NCI-H128 (cell line): Measurements from ENCODE around the gene URM1.
A peak's percentile ranks its signal among the peaks of the same experiment; 100 is the strongest.

ENCODE experiments used
- DNase-seq: peaks from one replicate; lab custom pipeline; 2025; ENCODE audit not compliant: unreplicated experiment; lab: John Stamatoyannopoulos, UW

The URM1 gene

DNA sequence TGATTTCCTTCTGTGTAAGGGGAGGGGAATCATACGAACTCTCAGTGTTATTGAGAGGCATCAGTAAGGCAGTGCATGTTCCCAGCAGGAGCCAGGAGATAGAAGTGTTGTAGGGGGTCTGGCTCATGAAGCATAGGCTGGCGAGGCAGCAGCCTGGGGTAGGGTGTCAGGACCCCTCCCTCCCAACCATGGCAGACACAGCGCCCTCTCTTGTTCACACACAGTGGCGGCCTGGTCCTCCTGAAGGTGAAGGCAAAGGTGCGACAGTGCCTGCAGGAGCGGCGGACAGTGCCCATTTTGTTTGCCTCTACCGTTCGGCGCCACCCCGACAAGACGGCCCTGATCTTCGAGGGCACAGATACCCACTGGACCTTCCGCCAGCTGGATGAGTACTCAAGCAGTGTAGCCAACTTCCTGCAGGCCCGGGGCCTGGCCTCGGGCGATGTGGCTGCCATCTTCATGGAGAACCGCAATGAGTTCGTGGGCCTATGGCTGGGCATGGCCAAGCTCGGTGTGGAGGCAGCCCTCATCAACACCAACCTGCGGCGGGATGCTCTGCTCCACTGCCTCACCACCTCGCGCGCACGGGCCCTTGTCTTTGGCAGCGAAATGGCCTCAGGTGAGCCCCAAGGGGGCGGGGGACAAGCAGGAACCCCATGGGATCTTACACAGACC is 26.1 kb upstream of the URM1 start:
- DNase-seq = no peak

DNA sequence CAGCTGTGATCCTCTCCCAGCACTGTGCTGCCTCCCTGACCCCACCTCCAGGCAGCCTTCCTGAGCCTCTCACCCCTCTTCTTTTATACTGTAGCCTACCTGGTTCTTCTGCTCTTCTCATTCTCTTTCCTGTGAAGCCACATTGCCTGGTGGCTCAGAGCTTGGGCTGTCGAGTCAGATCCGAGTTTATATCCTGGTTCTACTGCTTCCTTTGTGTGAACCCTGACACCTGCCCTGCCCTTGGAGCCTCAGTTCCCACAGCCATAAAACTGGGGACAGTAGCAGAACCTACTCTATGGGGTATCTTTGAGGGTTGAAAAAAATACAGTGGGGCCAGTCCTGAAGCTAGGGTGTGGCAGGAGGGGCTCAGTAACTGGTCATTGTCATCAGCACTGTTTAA is 22.0 kb upstream of the URM1 start:
- no peak for DNase-seq

DNA sequence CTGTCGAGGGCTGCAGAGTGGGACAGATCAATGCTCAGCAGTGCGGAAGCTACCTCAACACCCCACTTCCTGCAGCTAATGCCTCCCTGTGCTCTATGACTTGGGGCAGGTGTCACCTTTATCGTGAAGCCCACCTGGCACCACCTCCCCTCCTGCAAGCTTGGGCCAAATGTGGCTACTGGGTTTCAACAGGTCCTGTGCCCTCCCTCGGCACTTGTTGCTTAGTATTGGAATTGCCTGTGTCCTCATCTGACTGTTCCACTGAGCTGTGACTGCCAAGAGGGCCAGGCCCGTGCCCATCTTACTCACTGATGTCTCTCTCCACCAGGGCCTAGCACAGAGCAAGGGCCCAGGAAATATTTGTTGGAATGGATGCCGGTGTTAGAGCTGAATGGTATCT is 21.4 kb upstream of the URM1 start:
- no peak for DNase-seq

DNA sequence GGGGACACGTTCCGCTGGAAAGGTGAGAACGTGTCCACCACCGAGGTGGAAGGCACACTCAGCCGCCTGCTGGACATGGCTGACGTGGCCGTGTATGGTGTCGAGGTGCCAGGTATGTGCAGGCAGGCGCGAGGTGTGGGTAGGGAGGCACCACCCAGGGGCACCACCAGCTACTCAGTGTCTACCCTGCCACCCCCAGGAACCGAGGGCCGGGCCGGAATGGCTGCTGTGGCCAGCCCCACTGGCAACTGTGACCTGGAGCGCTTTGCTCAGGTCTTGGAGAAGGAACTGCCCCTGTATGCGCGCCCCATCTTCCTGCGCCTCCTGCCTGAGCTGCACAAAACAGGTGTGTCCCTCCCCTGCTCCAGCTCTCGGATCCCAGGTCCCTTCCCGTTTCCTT is 15.7 kb upstream of the URM1 start:
- DNase-seq = no peak

DNA sequence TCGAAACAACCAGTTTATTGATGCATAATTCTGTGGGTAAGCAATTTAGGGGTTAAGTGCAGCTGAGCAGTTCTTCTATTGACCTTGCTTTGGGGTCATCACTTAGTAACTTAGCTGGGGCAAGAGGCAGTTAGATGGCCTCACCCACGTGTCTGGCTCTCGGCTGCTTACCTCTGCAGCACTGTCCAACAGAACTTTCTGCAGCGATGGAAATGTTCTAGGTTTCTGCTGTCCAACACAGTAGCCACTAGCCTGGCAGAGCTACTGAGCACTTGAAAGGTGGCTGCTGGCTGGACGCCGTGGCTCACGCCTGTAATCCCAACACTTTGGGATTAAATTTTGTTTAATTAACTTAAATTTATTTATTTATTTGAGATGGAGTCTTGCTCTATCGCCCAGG is 13.1 kb upstream of the URM1 start:
- no peak for DNase-seq

DNA sequence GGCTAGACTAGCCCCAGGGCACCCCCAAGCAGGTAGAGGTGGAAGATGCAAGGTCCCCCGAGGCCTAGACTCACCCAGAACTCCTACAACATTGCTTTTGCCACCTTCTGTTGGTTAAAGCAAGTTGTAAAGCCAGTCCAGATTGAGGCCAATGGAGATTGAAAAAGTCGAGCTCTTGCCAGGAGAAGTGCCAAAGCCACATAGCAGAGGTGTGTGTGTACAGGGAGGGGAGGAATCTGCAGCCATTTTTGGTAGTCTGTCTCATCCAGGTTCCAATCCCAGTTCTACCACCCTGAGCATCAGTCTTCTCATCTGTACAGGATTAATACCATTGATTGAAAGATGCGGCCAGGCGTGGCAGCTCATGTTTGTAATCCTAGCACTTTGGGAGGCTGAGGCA is 12.3 kb upstream of the URM1 start:
- no peak for DNase-seq

DNA sequence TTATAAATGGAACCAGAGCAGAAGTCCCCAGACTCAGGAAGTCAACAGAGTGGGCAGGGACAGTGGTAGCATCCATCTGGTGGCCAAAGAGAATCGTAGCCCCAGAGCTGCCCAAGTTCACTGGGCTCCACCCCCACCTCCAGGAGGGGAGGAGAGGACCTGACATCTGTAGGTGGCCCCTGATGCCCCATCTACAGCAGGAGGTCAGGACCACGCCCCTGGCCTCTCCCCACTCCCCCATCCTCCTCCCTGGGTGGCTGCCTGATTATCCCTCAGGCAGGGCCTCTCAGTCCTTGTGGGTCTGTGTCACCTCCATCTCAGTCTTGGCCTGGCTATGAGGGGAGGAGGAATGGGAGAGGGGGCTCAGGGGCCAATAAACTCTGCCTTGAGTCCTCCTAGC is 10.3 kb upstream of the URM1 start:
- no peak for DNase-seq

DNA sequence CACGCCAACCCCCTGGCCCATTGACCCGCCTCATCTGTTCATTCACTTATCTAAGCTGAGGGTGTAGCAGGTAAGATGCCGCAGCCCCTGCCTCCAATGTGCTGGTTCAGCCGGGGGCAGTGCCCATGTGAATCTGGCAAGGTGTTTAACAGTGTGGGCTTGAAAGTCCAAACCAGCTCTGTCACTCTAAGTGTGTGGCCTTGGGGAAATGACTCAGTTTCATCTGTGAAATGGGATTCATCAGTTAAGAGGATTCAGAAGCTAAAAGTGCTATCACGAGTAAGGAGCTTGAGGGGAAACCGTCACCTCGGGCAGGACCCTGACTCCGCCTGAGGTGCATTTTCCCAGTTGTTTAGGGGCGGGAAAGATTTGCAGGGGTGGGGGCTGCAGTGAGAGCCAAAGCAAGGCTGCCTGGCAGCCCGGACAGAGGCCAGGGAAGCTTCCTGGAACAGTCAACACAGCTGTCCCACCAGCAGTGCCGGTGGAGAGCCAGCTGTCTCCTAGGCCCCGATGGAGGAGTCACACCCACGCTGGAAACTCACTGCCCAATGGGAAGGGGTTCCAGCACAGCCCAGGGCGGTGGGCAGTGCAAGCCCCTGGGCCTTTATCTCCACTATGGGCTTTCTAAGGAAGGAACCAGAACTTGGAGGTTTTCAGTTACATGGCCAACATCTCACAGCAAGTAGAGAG is 9.7 kb upstream of the URM1 start:
- no peak for DNase-seq

DNA sequence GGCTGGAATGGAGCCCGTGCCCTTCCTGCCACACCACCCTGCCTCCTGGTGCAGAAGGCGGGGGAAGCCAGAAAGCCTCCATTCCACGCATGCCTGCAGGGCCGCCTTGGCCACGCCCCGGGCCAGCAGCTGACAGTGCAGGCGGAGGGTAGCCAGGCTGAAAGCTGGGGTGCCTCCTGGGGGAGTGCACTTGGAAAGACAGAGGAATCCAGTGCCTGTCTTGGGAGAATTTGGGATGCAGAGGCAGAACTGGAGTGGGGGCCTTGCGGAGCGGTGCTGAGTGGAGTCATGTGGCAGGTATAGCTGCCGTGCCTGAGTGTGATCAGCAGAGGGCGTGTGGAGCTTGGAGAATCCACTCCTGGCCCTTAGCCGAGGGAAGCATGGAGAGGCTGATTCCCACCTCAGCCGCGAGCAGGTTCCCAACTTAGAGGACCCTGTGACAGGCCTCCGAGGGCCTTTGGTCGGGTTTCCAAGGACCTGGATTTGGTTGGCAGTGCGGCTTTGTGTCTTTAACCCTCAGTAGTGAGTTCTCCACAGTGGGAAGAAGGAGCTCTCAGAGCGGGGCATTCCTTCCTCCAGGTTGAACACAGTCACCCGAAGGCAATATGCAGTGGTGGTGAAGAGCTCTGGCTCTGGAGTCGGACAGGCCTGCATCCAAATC is 9.1 kb upstream of the URM1 start:
- DNase-seq = peak; percentile 72

DNA sequence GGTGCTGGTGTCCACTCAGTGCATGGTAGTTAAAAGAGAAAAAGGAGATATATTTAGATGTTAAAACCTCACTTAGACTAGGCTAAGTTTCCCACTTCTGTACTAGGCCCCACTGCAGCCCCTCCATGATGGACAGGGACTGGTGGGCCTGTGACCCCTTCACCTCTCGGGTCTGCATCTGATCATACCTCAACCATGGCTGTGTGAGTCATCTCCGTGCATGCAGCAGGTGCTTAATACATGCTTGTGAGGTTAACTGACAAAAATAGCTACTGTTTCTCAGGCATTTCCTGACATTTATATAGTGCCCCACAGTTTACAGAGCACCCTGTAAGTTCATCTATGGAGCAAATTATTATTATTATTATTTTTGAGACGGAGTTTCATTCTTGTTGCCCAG is 8.4 kb upstream of the URM1 start:
- no peak for DNase-seq

DNA sequence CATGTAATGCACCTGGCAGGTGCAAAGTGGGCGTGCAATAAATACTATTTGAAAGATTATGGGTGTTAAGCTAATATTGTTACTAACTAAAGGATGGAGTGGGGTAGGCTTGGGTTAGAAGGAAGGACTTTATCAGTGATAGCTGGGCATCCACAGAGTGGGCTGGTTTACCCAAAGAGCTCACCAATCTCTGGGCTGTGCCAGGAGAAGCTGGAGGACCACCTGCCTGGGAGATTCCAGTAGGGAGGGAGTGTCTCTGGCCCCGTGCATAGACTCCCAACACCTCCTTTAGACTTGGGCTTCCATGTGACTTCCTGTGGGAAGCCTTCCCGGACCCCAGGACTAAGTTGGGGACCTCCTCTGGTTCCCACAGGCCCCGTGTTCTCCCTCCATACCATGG is 5.6 kb upstream of the URM1 start:
- no peak for DNase-seq

DNA sequence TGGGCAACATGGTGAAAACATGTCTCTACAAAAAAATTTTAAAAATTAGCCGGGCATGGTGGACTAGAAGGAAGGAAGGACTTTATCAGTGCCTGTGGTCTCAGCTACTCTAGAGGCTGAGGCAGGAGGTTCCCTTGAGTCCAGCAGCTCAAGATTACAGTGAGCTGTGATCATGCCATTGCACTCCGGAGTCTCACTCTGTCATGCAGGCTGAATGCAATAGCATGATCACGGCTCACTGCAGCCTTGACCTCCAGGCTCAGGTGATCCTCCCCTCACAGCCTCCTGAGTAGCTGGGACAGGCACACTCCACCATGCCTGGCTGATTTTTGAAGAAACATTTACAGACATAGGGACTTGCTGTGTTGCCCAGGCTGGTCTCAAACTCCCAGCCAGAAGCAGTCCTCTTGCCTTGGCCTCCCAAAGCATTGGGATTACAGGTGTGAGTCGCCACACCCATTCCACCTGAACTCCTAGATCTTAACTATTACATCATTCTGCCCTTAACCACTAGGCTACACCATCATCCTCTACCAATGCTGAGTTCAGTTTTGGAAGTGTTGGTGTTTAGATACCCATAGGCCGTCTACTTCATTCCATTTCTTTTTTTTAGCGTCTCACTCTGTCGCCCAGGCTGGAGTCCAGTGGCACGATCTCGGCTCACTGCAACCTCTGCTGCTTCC is 2.0 kb upstream of the URM1 start:
- DNase-seq = no peak

DNA sequence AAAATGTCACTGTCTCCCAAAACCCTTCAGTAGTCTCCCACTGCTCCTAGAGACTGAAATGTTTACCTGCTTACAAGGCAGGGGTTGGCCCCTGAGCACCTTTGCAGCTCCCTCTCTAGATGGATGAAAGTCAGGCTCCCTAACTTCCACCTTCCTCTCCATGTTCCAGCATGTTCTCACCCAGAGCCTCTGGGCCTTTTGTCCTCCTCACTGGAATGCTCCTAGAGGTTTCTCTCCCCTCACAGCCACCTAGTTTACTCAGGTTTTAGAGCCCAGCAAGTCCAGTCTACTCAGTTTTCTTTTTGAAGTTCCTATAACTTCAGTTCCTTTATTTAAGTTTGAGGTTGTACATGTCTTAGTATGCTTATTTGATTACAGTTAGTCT is 815 bp upstream of the URM1 start:
- DNase-seq = no peak

DNA sequence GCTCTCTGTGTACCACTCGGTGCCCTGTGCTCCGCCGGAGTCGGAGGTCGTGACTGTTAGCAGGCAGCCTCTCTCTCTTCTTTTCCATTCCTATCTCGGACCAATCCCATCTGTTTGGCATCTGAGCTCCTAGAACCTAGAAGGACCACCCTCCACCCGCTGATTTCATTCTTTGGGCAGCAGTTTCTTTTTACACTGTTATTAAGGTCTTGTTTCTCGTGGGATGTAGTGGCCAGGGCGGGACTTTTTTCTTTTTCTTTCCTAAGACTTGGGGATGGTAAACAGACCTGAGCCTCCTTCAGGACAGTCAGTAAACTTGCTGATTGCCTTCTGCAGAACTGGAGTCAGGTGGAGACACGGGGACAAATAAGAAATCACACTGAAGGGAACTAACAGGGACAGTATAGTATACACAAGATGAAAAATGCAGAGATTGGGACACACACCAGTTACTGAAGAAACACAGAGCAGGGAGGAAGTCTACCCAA is 500 bp downstream of the URM1 start:
- DNase-seq = no peak

DNA sequence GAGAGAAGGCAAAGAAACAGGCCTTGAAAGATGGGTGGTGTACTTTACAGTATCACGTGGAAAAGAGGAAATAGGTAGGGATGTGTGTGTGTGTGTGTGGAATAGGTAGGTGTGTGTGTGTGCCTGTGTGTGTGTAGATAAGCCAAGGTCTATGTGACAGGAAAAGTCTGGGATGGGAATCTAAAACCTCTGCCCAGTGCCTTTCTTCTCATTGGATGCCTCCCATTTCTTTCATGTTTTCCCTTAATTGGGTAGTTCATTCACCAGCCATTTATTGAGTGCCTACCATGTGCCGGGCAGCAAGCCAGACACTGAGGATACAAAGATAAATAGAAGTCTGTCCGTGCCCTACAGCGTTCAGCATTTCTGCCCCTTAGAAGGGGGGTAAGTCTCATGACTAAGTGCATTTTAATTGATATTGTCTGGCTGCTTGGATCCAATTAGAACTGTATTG is 1.0 kb downstream of the URM1 start:
- no peak for DNase-seq

DNA sequence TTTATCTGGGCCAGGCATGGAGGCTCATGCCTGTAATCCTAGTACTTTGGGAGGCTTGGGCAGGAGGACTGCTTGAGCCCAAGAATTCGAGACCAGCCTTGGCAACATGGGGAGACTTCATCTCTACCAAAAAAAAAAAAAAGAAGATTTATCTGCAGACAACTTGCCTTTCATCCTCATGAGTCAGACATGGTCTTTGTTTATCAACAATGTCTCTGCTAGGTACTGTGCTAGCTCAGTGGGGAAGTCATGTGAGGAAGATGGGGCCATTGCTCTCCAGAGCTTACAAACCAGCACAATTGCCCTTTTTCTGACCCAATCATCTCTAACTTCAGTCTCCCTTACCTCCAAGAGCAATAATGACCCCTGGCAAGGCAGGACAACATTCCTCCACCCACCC is 1.6 kb downstream of the URM1 start:
- DNase-seq = no peak

DNA sequence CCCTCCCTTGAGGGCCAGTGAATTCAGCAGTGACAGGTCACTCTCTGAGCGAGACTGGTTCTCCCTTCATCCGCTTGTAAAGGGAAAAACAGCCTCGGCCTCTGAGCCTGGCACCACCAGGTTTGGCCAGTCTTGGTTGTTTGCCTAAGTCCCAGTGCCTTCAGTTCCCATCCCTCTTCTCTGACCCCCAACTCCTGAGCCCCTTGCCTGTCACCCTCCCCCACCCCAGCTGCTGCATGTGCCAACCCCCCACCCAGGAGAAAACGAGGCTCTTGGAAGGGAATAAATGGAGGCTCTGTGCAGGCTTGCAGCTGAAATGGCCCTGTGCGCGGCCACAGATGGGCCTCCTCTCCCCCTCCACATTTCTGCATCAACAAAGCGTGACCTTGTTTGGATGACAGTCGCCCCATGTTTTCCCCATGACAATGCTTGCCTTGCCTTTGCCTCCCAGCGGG is 3.1 kb downstream of the URM1 start:
- DNase-seq = no peak

DNA sequence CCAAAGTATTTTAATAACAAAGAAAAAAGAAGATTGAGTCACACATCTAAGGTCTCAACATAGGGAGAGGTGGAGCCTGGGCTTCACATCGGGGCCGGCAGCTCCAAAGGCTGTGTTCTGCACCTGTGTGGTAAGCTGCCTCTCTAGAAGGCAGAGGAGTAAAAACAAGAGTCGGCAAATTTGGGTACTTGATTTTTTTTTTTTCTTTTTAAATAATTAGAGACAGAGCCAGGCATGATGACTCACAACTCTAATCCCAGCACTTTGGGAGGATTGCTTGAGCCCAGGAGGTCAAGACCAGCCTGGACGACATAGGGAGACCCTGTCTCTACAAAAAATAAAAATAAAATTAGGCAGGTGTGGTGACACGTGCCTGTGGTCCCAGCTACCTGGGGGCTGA is 4.7 kb downstream of the URM1 start:
- DNase-seq = no peak

DNA sequence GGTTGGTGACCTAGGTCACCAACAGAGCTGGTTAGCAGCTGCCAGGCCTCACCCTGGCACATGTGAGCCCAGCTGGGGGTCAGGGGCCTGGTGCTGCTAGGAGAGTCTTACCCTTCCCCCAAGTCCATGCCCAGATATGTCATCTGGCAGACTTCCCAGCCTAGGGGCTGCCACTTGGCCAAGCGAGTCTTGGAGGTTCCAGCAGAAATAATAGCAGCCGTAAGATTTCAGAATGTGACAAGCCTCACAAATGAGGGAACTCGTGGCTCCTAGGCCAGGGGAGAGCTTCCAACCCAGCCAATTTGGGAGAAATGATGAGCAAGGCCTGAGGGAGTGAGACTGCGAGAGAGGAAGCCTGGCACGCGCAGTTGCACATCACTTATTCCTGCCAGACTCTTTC is 11.1 kb downstream of the URM1 start:
- no peak for DNase-seq

DNA sequence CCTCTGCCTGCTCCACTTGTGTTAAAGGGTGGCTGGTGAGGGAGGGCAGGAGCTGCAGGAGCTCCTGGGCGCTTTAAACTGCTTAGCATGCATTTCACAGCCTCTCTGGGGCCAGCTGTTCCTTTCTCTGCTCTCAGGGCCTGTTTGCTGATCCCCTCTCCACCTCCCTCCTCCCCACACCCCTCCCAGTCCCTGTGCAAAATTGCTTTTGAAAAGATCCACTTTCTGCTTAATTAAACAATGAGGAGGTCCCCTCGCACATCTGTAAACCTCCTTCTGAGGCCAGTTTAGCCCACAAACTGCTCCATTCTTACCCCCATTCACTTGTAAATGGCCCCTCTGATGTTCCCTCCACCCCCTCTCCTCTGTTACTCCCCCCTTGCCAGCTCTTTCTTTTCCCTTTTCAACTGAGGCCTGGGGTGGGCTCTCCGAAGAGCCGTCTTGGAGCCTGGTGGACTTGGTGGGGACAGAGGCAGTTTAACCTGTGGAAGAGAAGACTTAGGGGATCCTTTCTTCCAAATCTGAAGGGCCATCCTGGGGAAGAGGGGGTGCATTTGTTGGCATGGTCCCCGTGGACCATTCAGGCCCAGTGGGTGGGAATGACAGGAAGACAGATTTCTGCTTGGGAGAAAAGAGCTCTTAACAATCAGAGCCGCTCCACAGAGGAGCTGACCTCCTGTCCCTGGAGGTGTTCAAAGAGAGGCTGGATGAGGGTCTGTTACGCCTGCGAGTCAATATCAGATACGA is 12.0 kb downstream of the URM1 start:
- DNase-seq = no peak

DNA sequence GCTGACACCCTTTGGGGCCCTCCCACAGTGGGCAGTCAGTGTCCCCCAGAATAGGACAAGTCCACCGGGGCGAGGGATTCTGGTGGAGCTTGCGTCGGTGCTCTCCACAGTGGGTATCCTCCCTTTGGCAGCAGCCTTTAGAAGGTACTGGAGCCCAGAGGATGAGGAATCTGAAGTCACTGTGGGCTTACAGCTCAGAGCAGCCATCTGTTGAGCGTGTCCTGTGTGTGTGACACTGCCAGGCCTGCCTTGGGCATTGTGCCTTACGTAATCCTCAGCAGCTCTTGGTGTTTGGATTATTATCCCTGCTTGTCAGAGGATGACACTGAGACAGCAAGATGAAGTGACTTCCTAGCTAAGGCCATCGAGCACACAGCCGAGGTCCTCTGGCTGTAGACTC is 12.6 kb downstream of the URM1 start:
- DNase-seq = no peak
